Lower lobe of right lung (tissue), 2 donors: Measurements from ENCODE around the gene TACSTD2. TPM values are rescaled to one million over a fixed set of nuclear protein-coding genes. Genes with fewer than 3 reads are reported as not detected.
A peak's percentile ranks its signal among the peaks of the same experiment; 100 is the strongest.

ENCODE experiments used
- ATAC-seq, 2 donors: fragments of 200-7000 bp; cut with Tn5 transposase; one replicate each; pipeline ENCODE4 v1.9.1; 2020 to 2022; ENCODE audit warnings: mild to moderate bottlenecking in 2 of 2, moderate library complexity in 2 of 2
- DNase-seq: peaks from one replicate; pipeline ENCODE4 v3.0.0-alpha.2; 2020
- H3K27ac ChIP-seq: fragments of 200-600 bp; one replicate; pipeline ENCODE4 v1.8.0; 2022
- H3K27me3 ChIP-seq: fragments of 200-600 bp; one replicate; pipeline ENCODE4 v1.8.0; 2022; ENCODE audit warnings: low read depth
- H3K36me3 ChIP-seq: fragments of 200-600 bp; one replicate; pipeline ENCODE4 v1.8.0; 2022; ENCODE audit warnings: mild to moderate bottlenecking
- H3K4me1 ChIP-seq: fragments of 200-600 bp; one replicate; pipeline ENCODE4 v1.8.0; 2022
- H3K4me3 ChIP-seq: fragments of 200-600 bp; one replicate; pipeline ENCODE4 v1.8.0; 2022; ENCODE audit warnings: mild to moderate bottlenecking
- H3K9me3 ChIP-seq: fragments of 200-600 bp; one replicate; pipeline ENCODE4 v1.8.0; 2022
- intact Hi-C: fragments of 100-400 bp; cut with DNase I; formaldehyde crosslinking; loops from one replicate; pipeline ENCODE4 v1.11.0; 2022
- total RNA-seq: library from RNA; stranded (reverse); fragmentation: NEBNext Ultra II Directional; extraction: Animal tissue kit (Norgen Biotek cat#: 25700); gene quantifications from one replicate; pipeline ENCODE4 v1.2.1, GENCODE V29; 2021
- TF ChIP-seq, protein P1 (sequence below): fragments of 200-600 bp; IDR thresholded peaks from one replicate; pipeline ENCODE4 v1.8.0; 2022; ENCODE audit warnings: antibody characterized with exemption, mild to moderate bottlenecking
- donor health status: DM: no; HTN: yes; CAD: no; lungs with severe emphysema.

The TACSTD2 gene
- total RNA-seq, 1 donor from 2014 or later: 69.9 TPM

DNA sequence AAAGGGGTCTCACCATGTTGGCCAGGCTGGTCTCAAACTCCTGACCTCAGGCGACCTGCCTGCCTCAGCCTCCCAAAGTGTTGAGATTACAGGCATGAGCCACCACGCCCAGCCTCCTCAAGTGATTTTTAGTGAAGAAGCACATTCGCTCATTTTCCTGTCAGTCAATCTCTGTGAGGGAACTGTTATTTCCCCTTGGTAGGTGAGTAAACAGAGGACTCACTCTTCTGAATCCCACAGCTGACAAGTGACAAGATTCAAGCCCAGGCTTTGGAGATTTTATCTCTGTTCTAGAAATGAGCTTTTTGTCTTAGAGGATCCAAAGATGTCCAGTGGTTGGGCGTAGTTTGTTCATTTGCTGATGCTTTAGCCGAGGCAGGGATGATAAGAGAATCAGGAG is 43.9 kb upstream of the TACSTD2 start:
- ATAC-seq (no peak), DNase-seq (no peak)
- Histone ChIP-seq H3K4me3 (no peak overlapping the region), H3K36me3 (no peaks in the 10 kb centered on the region), H3K4me1 (peaks cover 36% of the 10 kb centered on the region), H3K9me3 (no peaks in the 10 kb centered on the region), H3K27me3 (no peaks in the 10 kb centered on the region), H3K27ac (no peak overlapping the region)
- intact Hi-C loops: no loop called here
- TF ChIP-seq, protein P1, sequence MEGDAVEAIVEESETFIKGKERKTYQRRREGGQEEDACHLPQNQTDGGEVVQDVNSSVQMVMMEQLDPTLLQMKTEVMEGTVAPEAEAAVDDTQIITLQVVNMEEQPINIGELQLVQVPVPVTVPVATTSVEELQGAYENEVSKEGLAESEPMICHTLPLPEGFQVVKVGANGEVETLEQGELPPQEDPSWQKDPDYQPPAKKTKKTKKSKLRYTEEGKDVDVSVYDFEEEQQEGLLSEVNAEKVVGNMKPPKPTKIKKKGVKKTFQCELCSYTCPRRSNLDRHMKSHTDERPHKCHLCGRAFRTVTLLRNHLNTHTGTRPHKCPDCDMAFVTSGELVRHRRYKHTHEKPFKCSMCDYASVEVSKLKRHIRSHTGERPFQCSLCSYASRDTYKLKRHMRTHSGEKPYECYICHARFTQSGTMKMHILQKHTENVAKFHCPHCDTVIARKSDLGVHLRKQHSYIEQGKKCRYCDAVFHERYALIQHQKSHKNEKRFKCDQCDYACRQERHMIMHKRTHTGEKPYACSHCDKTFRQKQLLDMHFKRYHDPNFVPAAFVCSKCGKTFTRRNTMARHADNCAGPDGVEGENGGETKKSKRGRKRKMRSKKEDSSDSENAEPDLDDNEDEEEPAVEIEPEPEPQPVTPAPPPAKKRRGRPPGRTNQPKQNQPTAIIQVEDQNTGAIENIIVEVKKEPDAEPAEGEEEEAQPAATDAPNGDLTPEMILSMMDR: no peak

DNA sequence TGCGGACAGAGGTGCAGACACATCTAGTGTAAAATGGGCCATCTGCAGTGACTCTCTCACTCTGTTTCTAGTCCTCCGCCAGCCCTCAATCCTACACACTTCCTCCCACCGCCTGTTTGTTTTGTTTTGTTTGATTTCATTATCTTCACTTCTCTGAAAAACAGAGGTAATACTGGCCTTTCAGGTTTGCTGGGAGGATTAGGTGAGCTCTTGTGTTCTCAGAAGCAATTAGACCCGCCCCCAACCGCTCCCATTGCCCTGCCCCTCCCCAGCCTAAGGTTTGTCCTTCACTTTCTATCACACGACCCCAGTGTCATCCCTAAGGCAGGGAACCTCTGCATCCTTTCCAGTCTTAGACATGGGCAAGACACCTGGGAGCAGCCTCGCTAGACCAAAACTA is 43.2 kb upstream of the TACSTD2 start:
- Histone ChIP-seq H3K27ac (peak overlapping the region; percentile 32), H3K4me3 (no peak overlapping the region), H3K36me3 (no peaks in the 10 kb centered on the region), H3K4me1 (peaks cover 36% of the 10 kb centered on the region), H3K27me3 (no peaks in the 10 kb centered on the region), H3K9me3 (no peaks in the 10 kb centered on the region)
- DNase-seq (no peak), ATAC-seq (peak; percentile 43 to 69)
- intact Hi-C loops: no loop called here
- TF ChIP-seq, protein P1: no peak

- H3K36me3 ChIP-seq: no peaks in the 10 kb centered on the region
- H3K27me3 ChIP-seq: no peaks in the 10 kb centered on the region
- ATAC-seq: peak; percentile 8 to 26
- H3K4me3 ChIP-seq: no peak overlapping the region
- TF ChIP-seq, protein P1: no peak
- H3K27ac ChIP-seq: peak overlapping the region; percentile 32
- intact Hi-C loops: no loop called here
- no peak for DNase-seq
- peaks cover 36% of the 10 kb centered on the region for H3K4me1 ChIP-seq
- H3K9me3 ChIP-seq: no peaks in the 10 kb centered on the region
These were observed 42.4 kb upstream of the TACSTD2 start for GRCh38 chr1:58619286-58620054.

GRCh38 chr1:58618303-58618702 is 41.3 kb upstream of the TACSTD2 start:
- Histone ChIP-seq H3K9me3 (no peaks in the 10 kb centered on the region), H3K27me3 (no peaks in the 10 kb centered on the region), H3K36me3 (no peaks in the 10 kb centered on the region), H3K27ac (peak overlapping the region; percentile 32), H3K4me3 (no peak overlapping the region), H3K4me1 (peaks cover 36% of the 10 kb centered on the region)
- ATAC-seq (peak; percentile 85 to 94), DNase-seq (peak; percentile 55)
- TF ChIP-seq, protein P1: no peak
- intact Hi-C loops: no loop called here

GRCh38 chr1:58611861-58612385 is 34.9 kb upstream of the TACSTD2 start:
- no peak for ATAC-seq
- H3K4me1 ChIP-seq: no peaks in the 10 kb centered on the region
- TF ChIP-seq, protein P1: no peak

More at GRCh38 chr1:58611861-58612385, 34.9 kb upstream of the TACSTD2 start:
- intact Hi-C loops: no loop called here
- Histone ChIP-seq H3K9me3 (no peaks in the 10 kb centered on the region), H3K36me3 (no peaks in the 10 kb centered on the region), H3K27me3 (no peaks in the 10 kb centered on the region), H3K4me3 (no peak overlapping the region), H3K27ac (no peak overlapping the region)
- no peak for DNase-seq
